ENCODE measurements around the gene UST. TPM values are rescaled to one million over a fixed set of nuclear protein-coding genes. Genes with fewer than 3 reads are reported as not detected.
A peak's percentile ranks its signal among the peaks of the same experiment; 100 is the strongest.
"Not testable (repeated sequence)": the region's sequence is repeated elsewhere in the genome, so short reads cannot be mapped to it uniquely, and the experiment has no call there.

The UST gene
- total RNA-seq, 2 donors from 2014 or later: 1.6 to 3.7 TPM

- H3K4me1 Mint-ChIP-seq (ENCODE audit: low read depth): peaks cover 15% of the 10 kb centered on the region
- no peak overlapping the region for H3K4me3 Mint-ChIP-seq
- no peaks in the 10 kb centered on the region for H3K9me3 Mint-ChIP-seq
- ATAC-seq (replicated peaks in 1 of 2) (no peak), DNase-seq (no peak)
- H3K27ac Mint-ChIP-seq: no peak overlapping the region
- peaks cover 2% of the 10 kb centered on the region in 2 donors for H3K36me3 Mint-ChIP-seq (ENCODE audit: insufficient read depth in 2 of 2)
- H3K27me3 Mint-ChIP-seq (ENCODE audit: low read depth): peaks cover 40% of the 10 kb centered on the region
Observed at GRCh38 chr6:148743476-148743875, 3.4 kb upstream of the UST start.

- DNase-seq: no peak
- peak overlapping the region; percentile 97 to 98 for H3K4me3 Mint-ChIP-seq
- H3K9me3 Mint-ChIP-seq: no peaks in the 10 kb centered on the region
- H3K27ac Mint-ChIP-seq: peak overlapping the region; percentile 83
- ATAC-seq (replicated peaks in 1 of 2): no peak
- H3K36me3 Mint-ChIP-seq (ENCODE audit: insufficient read depth in 2 of 2): peaks cover 2% of the 10 kb centered on the region in 2 donors
- peaks cover 32% of the 10 kb centered on the region for H3K4me1 Mint-ChIP-seq (ENCODE audit: low read depth)
- H3K27me3 Mint-ChIP-seq (ENCODE audit: low read depth): peaks cover 63% of the 10 kb centered on the region
Observed at GRCh38 chr6:148745926-148746325, 904 bp upstream of the UST start.

- Mint-ChIP-seq H3K4me3 (peak overlapping the region; percentile 97 to 98), H3K27ac (no peak overlapping the region), H3K4me1 (ENCODE audit: low read depth) (peaks cover 32% of the 10 kb centered on the region), H3K36me3 (ENCODE audit: insufficient read depth in 2 of 2) (peaks cover 2% of the 10 kb centered on the region in 2 donors), H3K27me3 (ENCODE audit: low read depth) (peaks cover 67% of the 10 kb centered on the region), H3K9me3 (no peaks in the 10 kb centered on the region)
- ATAC-seq (replicated peaks in 1 of 2) (peak; percentile 49 to 50), DNase-seq (peak; percentile 35 to 56)
Observed at GRCh38 chr6:148747145-148747470, 278 bp downstream of the UST start.

- peak; percentile 50 to 67 for DNase-seq
- Mint-ChIP-seq H3K4me3 (peak overlapping the region; percentile 88 to 92), H3K27me3 (ENCODE audit: low read depth) (peaks cover 67% of the 10 kb centered on the region), H3K36me3 (ENCODE audit: insufficient read depth in 2 of 2) (peaks cover 2% of the 10 kb centered on the region in 2 donors), H3K9me3 (no peaks in the 10 kb centered on the region), H3K27ac (no peak overlapping the region), H3K4me1 (ENCODE audit: low read depth) (peaks cover 32% of the 10 kb centered on the region)
- peak; percentile 66 to 67 for ATAC-seq (replicated peaks in 1 of 2)
Observed at GRCh38 chr6:148747471-148748165, 788 bp downstream of the UST start.

- Mint-ChIP-seq H3K9me3 (no peaks in the 10 kb centered on the region), H3K27ac (peak overlapping the region; percentile 76), H3K4me1 (ENCODE audit: low read depth) (peaks cover 32% of the 10 kb centered on the region), H3K27me3 (ENCODE audit: low read depth) (peaks cover 53% of the 10 kb centered on the region), H3K36me3 (ENCODE audit: insufficient read depth in 2 of 2) (peaks cover 2% of the 10 kb centered on the region in 2 donors), H3K4me3 (peak overlapping the region in 1 of 2 donors; percentile 92)
- ATAC-seq (replicated peaks in 1 of 2) (no peak), DNase-seq (no peak)
Observed at GRCh38 chr6:148749674-148750073, 2.8 kb downstream of the UST start.

- no peak overlapping the region for H3K27ac Mint-ChIP-seq
- peaks cover 2% of the 10 kb centered on the region in 2 donors for H3K36me3 Mint-ChIP-seq (ENCODE audit: insufficient read depth in 2 of 2)
- H3K27me3 Mint-ChIP-seq (ENCODE audit: low read depth): peaks cover 44% of the 10 kb centered on the region
Observed at GRCh38 chr6:148750838-148751792, 4.3 kb downstream of the UST start.

GRCh38 chr6:148751793-148752170 is 5.0 kb downstream of the UST start:
- H3K4me1 Mint-ChIP-seq (ENCODE audit: low read depth): peaks cover 32% of the 10 kb centered on the region
- DNase-seq (no peak), ATAC-seq (replicated peaks in 1 of 2) (no peak)
- peaks cover 3 to 4% of the 10 kb centered on the region in 2 donors for H3K36me3 Mint-ChIP-seq (ENCODE audit: insufficient read depth in 2 of 2)
- no peak overlapping the region for H3K4me3 Mint-ChIP-seq
- no peak overlapping the region for H3K27ac Mint-ChIP-seq
- H3K9me3 Mint-ChIP-seq: peaks cover 0 to 2% of the 10 kb centered on the region in 2 donors
- peaks cover 50% of the 10 kb centered on the region for H3K27me3 Mint-ChIP-seq (ENCODE audit: low read depth)

More at GRCh38 chr6:148750838-148751792, 4.3 kb downstream of the UST start:
- peaks cover 0 to under 1% of the 10 kb centered on the region in 2 donors for H3K9me3 Mint-ChIP-seq
- H3K4me3 Mint-ChIP-seq: no peak overlapping the region
- peaks cover 31% of the 10 kb centered on the region for H3K4me1 Mint-ChIP-seq (ENCODE audit: low read depth)
- no peak for ATAC-seq (replicated peaks in 1 of 2)
- DNase-seq: no peak

GRCh38 chr6:148755379-148755778 is 8.5 kb downstream of the UST start:
- H3K36me3 Mint-ChIP-seq (ENCODE audit: insufficient read depth in 2 of 2); H3K4me3 Mint-ChIP-seq; H3K27ac Mint-ChIP-seq; DNase-seq; H3K9me3 Mint-ChIP-seq; ATAC-seq (replicated peaks in 1 of 2): not testable (repeated sequence)
- Mint-ChIP-seq H3K27me3 (ENCODE audit: low read depth) (peaks cover 34% of the 10 kb centered on the region), H3K4me1 (ENCODE audit: low read depth) (peaks cover 42% of the 10 kb centered on the region)

- peaks cover 0 to 2% of the 10 kb centered on the region in 2 donors for H3K9me3 Mint-ChIP-seq
- peaks cover 18% of the 10 kb centered on the region for H3K27me3 Mint-ChIP-seq (ENCODE audit: low read depth)
- peaks cover 3 to 4% of the 10 kb centered on the region in 2 donors for H3K36me3 Mint-ChIP-seq (ENCODE audit: insufficient read depth in 2 of 2)
- H3K4me3 Mint-ChIP-seq: peak overlapping the region; percentile 66 to 84
- ATAC-seq (replicated peaks in 1 of 2): peak; percentile 51 to 53
- peak in 1 of 2 donors; percentile 57 for DNase-seq
- H3K27ac Mint-ChIP-seq: peak overlapping the region; percentile 96
- H3K4me1 Mint-ChIP-seq (ENCODE audit: low read depth): peaks cover 67% of the 10 kb centered on the region
Observed at GRCh38 chr6:148757944-148758480, 11.2 kb downstream of the UST start.

GRCh38 chr6:148758492-148758891 is 11.7 kb downstream of the UST start:
- peaks cover 3 to 4% of the 10 kb centered on the region in 2 donors for H3K36me3 Mint-ChIP-seq (ENCODE audit: insufficient read depth in 2 of 2)
- H3K4me3 Mint-ChIP-seq: peak overlapping the region; percentile 66 to 84
- ATAC-seq (replicated peaks in 1 of 2) (peak; percentile 67), DNase-seq (peak; percentile 73 to 75)
- peak overlapping the region; percentile 96 for H3K27ac Mint-ChIP-seq
- H3K9me3 Mint-ChIP-seq: peaks cover 0 to 2% of the 10 kb centered on the region in 2 donors
- H3K4me1 Mint-ChIP-seq (ENCODE audit: low read depth): peaks cover 67% of the 10 kb centered on the region
- peaks cover 23% of the 10 kb centered on the region for H3K27me3 Mint-ChIP-seq (ENCODE audit: low read depth)

GRCh38 chr6:148760258-148760534 is 13.4 kb downstream of the UST start:
- H3K9me3 Mint-ChIP-seq: peaks cover 0 to 2% of the 10 kb centered on the region in 2 donors
- H3K36me3 Mint-ChIP-seq (ENCODE audit: insufficient read depth in 2 of 2): peaks cover 4% of the 10 kb centered on the region in 2 donors
- ATAC-seq (replicated peaks in 1 of 2) (no peak), DNase-seq (no peak)
- peak overlapping the region; percentile 73 to 89 for H3K4me3 Mint-ChIP-seq
- H3K27me3 Mint-ChIP-seq (ENCODE audit: low read depth): peaks cover 33% of the 10 kb centered on the region
- H3K4me1 Mint-ChIP-seq (ENCODE audit: low read depth): peaks cover 67% of the 10 kb centered on the region
- H3K27ac Mint-ChIP-seq: peak overlapping the region; percentile 99

- ATAC-seq (replicated peaks in 1 of 2) (peak; percentile 68 to 74), DNase-seq (peak; percentile 57 to 69)
- Mint-ChIP-seq H3K27me3 (ENCODE audit: low read depth) (peaks cover 33% of the 10 kb centered on the region), H3K36me3 (ENCODE audit: insufficient read depth in 2 of 2) (peaks cover 4% of the 10 kb centered on the region in 2 donors), H3K4me3 (peak overlapping the region; percentile 73 to 89), H3K4me1 (ENCODE audit: low read depth) (peaks cover 67% of the 10 kb centered on the region), H3K9me3 (peaks cover 0 to 2% of the 10 kb centered on the region in 2 donors), H3K27ac (peak overlapping the region; percentile 99)
Observed at GRCh38 chr6:148760568-148761526, 14.0 kb downstream of the UST start.
